Osteocyte (in vitro differentiated cells): Measurements from ENCODE around the gene AZU1. TPM values are rescaled to one million over a fixed set of nuclear protein-coding genes. Genes with fewer than 3 reads are reported as not detected.

ENCODE experiments used
- DNase-seq: peaks from one replicate; pipeline ENCODE4 v3.0.0; 2021; ENCODE audit warnings: mixed read lengths; ENCODE audit not compliant: unreplicated experiment; ENCODE audit errors: extremely low spot score
- H3K27ac Mint-ChIP-seq: one replicate; pipeline ENCODE4 v1.8.0; 2021; ENCODE audit warnings: mild to moderate bottlenecking, mixed read lengths; ENCODE audit not compliant: unreplicated experiment
- H3K27me3 Mint-ChIP-seq: one replicate; pipeline ENCODE4 v1.8.0; 2021; ENCODE audit warnings: mixed read lengths; ENCODE audit not compliant: unreplicated experiment
- H3K36me3 Mint-ChIP-seq: one replicate; pipeline ENCODE4 v1.8.0; 2021; ENCODE audit warnings: mixed read lengths; ENCODE audit not compliant: unreplicated experiment
- H3K4me1 Mint-ChIP-seq: one replicate; pipeline ENCODE4 v1.8.0; 2021; ENCODE audit warnings: mixed read lengths; ENCODE audit not compliant: unreplicated experiment
- H3K4me3 Mint-ChIP-seq: one replicate; pipeline ENCODE4 v1.8.0; 2021; ENCODE audit warnings: mild to moderate bottlenecking, moderate library complexity, mixed read lengths; ENCODE audit not compliant: unreplicated experiment
- H3K9me3 Mint-ChIP-seq: one replicate; pipeline ENCODE4 v1.8.0; 2021; ENCODE audit warnings: mixed read lengths; ENCODE audit not compliant: unreplicated experiment
- total RNA-seq: library from RNA; stranded (reverse); gene quantifications from 2 replicates; pipeline ENCODE4 v1.2.1, GENCODE V29; 2021
- TF ChIP-seq, protein P1 (sequence below): fragments of 200-600 bp; sonication (generic); IDR thresholded peaks from 2 replicates; pipeline ENCODE4 v1.5.0; 2021; ENCODE audit warnings: antibody characterized with exemption, mild to moderate bottlenecking, moderate library complexity

AZU1 gene
- total RNA-seq, 1 donor from 2014 or later: 0.91 TPM

DNA sequence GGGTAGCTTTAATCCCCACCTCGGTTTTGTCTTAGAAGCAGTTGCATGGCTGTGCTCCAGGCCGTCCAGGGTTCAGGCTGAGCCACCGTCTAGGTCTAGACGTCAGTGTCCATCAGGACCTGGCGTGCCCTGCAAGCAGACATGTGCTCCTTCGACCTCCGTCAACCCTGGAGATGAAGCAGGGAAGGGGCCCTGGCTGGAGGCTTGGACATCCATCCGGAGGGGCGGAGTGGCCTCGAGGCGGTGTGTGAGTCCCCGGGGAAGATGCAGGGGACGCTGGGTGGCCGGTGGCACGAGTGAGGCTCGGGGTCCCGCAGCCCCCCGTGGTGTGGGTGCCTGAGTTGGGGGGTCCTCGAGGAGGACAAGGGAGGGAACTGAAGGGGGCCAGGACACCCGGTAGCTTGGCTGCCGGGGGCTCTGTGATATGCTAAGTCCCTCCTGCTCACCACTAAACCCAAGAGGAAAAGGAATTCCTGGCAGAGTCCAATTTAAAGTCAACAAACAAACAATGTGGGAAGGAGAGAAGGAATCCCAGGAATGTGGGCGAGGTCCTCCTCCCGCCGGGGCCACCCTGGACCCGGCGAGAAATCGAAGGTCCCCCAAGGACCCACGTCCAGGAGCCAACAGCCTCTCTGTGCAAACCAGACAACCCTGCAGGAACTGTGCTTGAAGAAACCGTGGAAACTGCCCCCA is 45.3 kb upstream of the AZU1 start:
- H3K9me3 Mint-ChIP-seq: no peaks in the 10 kb centered on the region
- H3K27ac Mint-ChIP-seq: peak overlapping the region; percentile 98
- no peaks in the 10 kb centered on the region for H3K27me3 Mint-ChIP-seq
- no peaks in the 10 kb centered on the region for H3K36me3 Mint-ChIP-seq
- H3K4me3 Mint-ChIP-seq: peak overlapping the region; percentile 75
- peaks cover 57% of the 10 kb centered on the region for H3K4me1 Mint-ChIP-seq
- no peak for DNase-seq
- TF ChIP-seq, protein P1, sequence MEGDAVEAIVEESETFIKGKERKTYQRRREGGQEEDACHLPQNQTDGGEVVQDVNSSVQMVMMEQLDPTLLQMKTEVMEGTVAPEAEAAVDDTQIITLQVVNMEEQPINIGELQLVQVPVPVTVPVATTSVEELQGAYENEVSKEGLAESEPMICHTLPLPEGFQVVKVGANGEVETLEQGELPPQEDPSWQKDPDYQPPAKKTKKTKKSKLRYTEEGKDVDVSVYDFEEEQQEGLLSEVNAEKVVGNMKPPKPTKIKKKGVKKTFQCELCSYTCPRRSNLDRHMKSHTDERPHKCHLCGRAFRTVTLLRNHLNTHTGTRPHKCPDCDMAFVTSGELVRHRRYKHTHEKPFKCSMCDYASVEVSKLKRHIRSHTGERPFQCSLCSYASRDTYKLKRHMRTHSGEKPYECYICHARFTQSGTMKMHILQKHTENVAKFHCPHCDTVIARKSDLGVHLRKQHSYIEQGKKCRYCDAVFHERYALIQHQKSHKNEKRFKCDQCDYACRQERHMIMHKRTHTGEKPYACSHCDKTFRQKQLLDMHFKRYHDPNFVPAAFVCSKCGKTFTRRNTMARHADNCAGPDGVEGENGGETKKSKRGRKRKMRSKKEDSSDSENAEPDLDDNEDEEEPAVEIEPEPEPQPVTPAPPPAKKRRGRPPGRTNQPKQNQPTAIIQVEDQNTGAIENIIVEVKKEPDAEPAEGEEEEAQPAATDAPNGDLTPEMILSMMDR: no peak

DNA sequence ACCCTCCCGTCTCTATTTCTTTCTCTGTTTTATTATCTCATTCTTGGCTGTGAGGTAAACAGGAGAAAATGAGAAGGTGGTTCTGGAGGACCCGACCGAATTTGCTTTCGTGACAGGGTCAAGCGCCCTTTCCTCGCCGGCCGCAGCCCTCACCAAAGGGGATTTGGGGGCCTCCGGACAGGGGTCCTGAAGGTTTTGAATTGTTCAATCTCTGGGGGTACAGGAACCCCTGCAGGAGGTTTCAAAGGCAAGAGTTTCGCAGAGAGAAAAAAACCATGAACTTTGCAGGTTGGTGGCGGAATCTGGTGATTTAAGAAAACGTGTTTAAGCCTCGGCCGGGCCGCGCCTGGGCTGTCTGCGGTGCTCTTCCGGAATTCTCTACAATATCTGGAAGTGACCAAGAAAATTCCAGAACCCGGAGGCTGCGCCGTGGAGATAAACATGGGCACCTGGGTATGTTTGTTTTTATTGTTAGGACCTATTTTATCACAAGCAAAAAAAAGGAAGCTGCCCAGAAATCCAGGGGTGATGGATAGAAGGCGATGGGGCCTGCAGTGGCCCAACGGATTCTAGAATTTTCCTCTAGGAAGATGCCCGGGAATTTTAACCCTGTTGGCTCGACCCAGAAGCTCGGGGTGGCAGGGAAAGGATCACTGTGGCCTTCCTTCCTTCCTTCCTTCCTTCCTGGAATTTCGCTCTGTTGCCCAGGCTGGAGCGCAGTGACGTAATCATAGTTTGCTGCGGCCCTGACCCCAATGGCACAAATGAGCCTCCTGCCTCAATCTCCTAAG is 44.6 kb upstream of the AZU1 start:
- H3K9me3 Mint-ChIP-seq: no peaks in the 10 kb centered on the region
- DNase-seq: no peak
- no peaks in the 10 kb centered on the region for H3K27me3 Mint-ChIP-seq
- H3K4me1 Mint-ChIP-seq: peaks cover 57% of the 10 kb centered on the region
- peak overlapping the region; percentile 75 for H3K4me3 Mint-ChIP-seq
- H3K36me3 Mint-ChIP-seq: no peaks in the 10 kb centered on the region
- peak overlapping the region; percentile 98 for H3K27ac Mint-ChIP-seq
- TF ChIP-seq, protein P1: no peak

DNA sequence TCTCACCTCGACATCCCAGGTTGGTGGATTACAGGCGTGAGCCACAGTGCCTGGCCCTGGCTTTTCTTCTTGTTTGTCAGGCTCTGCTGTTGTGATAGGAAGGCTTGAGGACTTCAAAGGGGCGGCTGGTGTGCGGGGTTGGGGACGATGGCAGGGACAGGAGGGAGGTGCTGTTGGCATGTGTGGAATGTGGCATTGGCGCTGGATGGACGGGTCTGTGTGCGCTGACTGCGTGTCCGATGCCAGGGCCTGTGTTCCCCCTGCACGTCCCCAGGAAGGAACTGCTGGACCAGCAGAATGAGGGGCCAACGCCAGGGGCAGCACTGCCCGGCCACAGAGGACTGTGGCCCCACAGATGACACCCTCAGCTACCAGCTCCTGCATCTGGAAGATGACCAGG is 43.1 kb upstream of the AZU1 start:
- Mint-ChIP-seq H3K9me3 (no peaks in the 10 kb centered on the region), H3K27me3 (no peaks in the 10 kb centered on the region), H3K27ac (peak overlapping the region; percentile 69), H3K36me3 (no peaks in the 10 kb centered on the region), H3K4me1 (peaks cover 59% of the 10 kb centered on the region), H3K4me3 (peak overlapping the region; percentile 40)
- DNase-seq: no peak
- TF ChIP-seq, protein P1: no peak

GRCh38 chr19:787536-787935 is 40.1 kb upstream of the AZU1 start:
- Mint-ChIP-seq H3K36me3 (no peaks in the 10 kb centered on the region), H3K27ac (no peak overlapping the region), H3K27me3 (no peaks in the 10 kb centered on the region), H3K4me3 (no peak overlapping the region), H3K9me3 (no peaks in the 10 kb centered on the region), H3K4me1 (peaks cover 53% of the 10 kb centered on the region)
- TF ChIP-seq, protein P1: no peak
- DNase-seq: no peak

DNA sequence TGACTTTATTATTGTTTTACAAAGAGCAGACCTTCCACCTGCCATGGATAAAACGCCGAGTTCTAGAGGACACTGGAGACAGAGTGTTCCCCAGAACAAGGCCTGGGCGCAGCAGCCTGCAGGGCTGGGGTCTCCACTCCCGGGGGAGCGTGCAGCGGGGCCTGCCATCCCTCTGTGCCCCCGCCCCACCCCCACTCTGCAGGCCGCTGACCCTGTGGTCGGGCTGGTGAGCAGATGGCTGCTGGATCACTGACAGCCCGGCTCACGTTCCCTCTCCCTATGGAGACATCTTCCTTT is 39.0 kb upstream of the AZU1 start:
- H3K4me3 Mint-ChIP-seq: peak overlapping the region; percentile 24

More for the DNA sequence above, 39.0 kb upstream of the AZU1 start:
- no peaks in the 10 kb centered on the region for H3K27me3 Mint-ChIP-seq
- DNase-seq: no peak
- no peaks in the 10 kb centered on the region for H3K9me3 Mint-ChIP-seq
- H3K27ac Mint-ChIP-seq: peak overlapping the region; percentile 83
- H3K36me3 Mint-ChIP-seq: no peaks in the 10 kb centered on the region
- peaks cover 45% of the 10 kb centered on the region for H3K4me1 Mint-ChIP-seq
- TF ChIP-seq, protein P1: no peak
